Vagina (tissue), 2 donors: ENCODE data around the gene SDK2. TPM values are rescaled to one million over a fixed set of nuclear protein-coding genes. Genes with fewer than 3 reads are reported as not detected.

Experiments
- DNase-seq, 2 donors: peaks; one replicate each; pipeline ENCODE4 v3.0.0-alpha.2; 2017; ENCODE audit errors: extremely low spot score in 2 of 2
- H3K27ac ChIP-seq: fragments of 200-600 bp; sonication (generic); one replicate; pipeline ENCODE4 v1.5.1; 2019
- H3K27me3 ChIP-seq: fragments of 200-600 bp; sonication (generic); one replicate; pipeline ENCODE4 v1.5.1; 2019
- H3K36me3 ChIP-seq, 2 donors: fragments of 200-600 bp; sonication (generic); one replicate each; pipeline ENCODE4 v1.5.1; 2017 to 2019
- H3K4me1 ChIP-seq: fragments of 200-600 bp; sonication (generic); one replicate; pipeline ENCODE4 v1.5.1; 2019
- H3K4me3 ChIP-seq, 2 donors: fragments of 200-600 bp; sonication (generic); 1 replicate in 1 of 2; 2 replicates in 1 of 2; pipeline ENCODE4 v1.5.1; 2016 to 2019
- H3K9me3 ChIP-seq: fragments of 200-600 bp; sonication (generic); one replicate; pipeline ENCODE4 v1.5.1; 2019
- CTCF ChIP-seq, 3 experiments: fragments of 450-650 bp in 2 of 3; fragments of 200-600 bp in 1 of 3; sonication (generic) in 1 of 3; IDR thresholded peaks; one replicate each; pipeline ENCODE4 v1.5.1; 2017 to 2019; ENCODE audit warnings: antibody characterized with exemption in 3 of 3, mild to moderate bottlenecking in 2 of 3, moderate library complexity in 2 of 3
- POLR2A ChIP-seq, 2 donors: fragments of 450-650 bp; IDR thresholded peaks; one replicate each; pipeline ENCODE4 v1.6.1; 2017; ENCODE audit warnings: antibody characterized with exemption in 2 of 2, mild to moderate bottlenecking in 2 of 2, moderate library complexity in 2 of 2
- POLR2AphosphoS5 ChIP-seq, 2 donors: sonication (generic); formaldehyde crosslinking; IDR thresholded peaks; one replicate each; pipeline ENCODE4 v1.9.0; 2017; ENCODE audit warnings: antibody characterized with exemption in 2 of 2, mild to moderate bottlenecking in 2 of 2, low read depth in 1 of 2; ENCODE audit not compliant: insufficient read depth in 1 of 2
- intact Hi-C: fragments of 100-400 bp; cut with DNase I; formaldehyde crosslinking; loops from one replicate; pipeline ENCODE4 v1.15.1; 2023
- total RNA-seq: library from RNA; depleted of rRNA; stranded (reverse); fragments of >200 nt; gene quantifications from one replicate; pipeline ENCODE4 v1.2.3, GENCODE V29; 2016

The SDK2 gene
- total RNA-seq, 1 donor from 2014 or later = 1.7 TPM

DNA sequence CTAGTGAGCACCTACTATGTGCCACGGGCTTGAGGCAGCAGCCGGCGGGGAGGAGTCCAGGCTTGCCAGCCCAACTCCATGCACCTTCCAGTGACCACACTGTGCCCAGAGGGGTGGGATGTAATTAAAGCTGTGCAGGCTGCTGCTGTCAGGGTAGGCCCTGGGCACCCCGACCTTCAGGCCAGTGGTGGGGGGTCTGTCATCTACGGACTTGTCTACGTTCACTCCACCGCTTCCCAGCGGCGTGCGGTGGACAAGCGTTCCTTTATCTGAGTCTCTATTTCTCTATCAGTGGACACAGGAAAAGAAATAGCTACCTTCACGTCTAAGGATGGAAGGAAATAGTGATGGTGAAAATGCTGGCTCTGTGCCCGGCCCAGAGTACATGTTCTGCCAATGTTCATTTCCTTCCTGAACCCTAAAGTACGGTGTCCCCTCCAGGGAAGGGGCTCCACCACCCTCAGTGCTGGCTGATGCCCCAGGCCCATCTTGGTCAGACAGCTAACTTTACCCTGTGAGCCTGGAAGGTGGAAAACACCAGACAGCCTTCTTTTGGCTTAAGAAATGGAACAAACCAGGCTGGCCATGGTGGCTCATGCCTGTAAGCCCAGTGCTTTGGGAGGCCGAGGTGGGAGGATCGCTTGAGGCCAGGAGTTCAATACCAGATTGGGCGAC is 135.2 kb downstream of the SDK2 start:
- Histone ChIP-seq H3K27ac (no peak overlapping the region), H3K27me3 (no peaks in the 10 kb centered on the region), H3K4me1 (no peaks in the 10 kb centered on the region), H3K9me3 (no peaks in the 10 kb centered on the region), H3K4me3 (no peak overlapping the region), H3K36me3 (no peaks in the 10 kb centered on the region)
- no peak for DNase-seq
- TF ChIP-seq CTCF (IDR thresholded peaks at IDR 0.05) = no peak
- TF ChIP-seq POLR2A (IDR thresholded peaks at IDR 0.05) = no peak
- no peak for TF ChIP-seq POLR2AphosphoS5 (IDR thresholded peaks at IDR 0.05; ENCODE audit: insufficient read depth in 1 of 2, low read depth in 1 of 2)
- intact Hi-C loops = no loop called here

DNA sequence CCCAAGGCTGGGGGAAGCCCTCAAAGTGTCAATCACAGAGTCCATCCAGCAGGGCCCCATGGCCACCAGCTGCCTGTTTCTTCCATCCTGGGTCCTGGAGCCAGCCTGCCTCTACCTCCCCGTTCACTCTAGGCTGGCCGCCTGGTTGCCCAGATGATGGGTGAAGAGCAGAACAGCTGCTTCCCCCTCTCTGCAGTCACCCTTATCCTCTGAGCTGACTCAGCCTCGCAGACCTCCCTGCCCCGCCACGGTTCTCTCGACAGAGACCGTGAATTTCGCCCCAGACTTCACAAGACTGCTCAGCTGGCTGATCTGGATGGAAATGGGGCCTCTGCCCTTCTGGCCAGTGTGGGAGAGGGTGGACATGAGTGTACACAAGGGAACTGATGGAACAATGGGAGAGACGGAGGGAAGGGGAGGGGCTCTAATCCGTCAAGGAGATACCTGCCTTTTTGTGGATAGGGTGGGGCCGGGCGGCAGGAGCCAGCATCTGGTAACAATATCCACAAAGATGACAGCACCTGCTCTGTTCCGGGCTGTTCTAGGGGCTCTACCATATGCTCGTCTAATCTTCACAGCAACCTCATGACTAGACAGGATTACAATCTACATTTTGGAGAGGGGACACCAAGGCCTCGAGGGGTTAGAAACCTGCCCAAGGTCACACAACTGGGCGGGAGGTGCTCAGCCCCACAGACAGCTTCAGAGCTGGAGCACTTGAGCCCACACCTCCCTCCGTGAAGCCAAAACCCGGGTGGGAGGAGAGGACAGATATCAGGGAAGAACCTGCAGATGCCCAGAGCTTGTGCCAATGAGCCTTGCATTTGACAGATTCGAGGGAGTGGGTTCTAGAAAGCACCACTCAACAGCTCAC is 136.0 kb downstream of the SDK2 start:
- no peaks in the 10 kb centered on the region for H3K4me1 ChIP-seq
- intact Hi-C loops = no loop called here
- no peak for TF ChIP-seq POLR2A (IDR thresholded peaks at IDR 0.05)
- no peak for TF ChIP-seq POLR2AphosphoS5 (IDR thresholded peaks at IDR 0.05; ENCODE audit: insufficient read depth in 1 of 2, low read depth in 1 of 2)
- no peak for TF ChIP-seq CTCF (IDR thresholded peaks at IDR 0.05)
- H3K27me3 ChIP-seq = no peaks in the 10 kb centered on the region
- DNase-seq = no peak
- no peak overlapping the region for H3K27ac ChIP-seq
- H3K9me3 ChIP-seq = no peaks in the 10 kb centered on the region
- H3K4me3 ChIP-seq = no peak overlapping the region
- no peaks in the 10 kb centered on the region for H3K36me3 ChIP-seq

DNA sequence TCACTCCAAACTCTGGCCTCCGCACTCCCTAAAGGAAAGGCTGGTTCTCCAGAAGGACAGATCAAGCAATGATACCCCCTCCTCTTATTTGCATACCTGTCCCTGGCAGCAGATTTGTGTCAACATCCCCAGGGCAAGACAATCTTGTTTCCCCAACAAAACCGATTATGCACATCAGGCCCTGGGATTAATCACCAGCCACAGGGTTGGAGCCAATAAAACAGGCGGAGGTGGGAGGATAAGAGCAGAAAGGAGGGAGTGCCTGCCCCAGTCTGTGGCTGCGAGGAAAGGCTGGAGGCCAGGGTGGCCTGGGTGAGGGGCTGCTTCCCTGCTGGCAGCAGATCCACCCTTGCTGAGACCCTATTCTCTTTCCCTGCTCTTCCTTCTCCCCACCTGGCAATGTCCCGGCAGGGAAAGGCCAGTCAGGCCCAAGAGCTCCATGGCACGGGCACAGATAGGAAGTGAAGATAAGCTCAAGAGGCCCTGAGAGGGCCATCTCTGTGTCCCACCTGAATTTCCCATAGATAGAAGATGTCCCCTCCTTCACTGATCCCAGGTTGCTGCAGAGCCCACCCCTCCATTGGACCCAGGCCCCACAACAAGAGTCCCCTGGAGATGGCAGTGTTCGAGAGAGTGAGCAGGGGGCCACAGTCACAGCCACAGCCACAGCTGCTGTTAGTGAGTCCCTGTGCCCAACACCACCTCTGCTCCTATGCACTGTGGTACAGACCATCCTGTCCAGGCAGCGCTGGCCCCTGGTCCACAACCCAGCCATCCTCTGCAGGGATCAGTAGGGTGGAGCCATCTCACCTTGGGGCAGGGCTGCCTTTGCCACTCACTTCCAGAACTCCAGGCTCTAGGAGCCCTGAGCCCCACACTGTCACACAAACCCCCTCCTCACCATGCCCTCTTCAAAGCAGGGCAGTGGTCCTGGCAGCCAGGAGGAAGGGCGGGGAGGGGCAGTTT is 137.5 kb downstream of the SDK2 start:
- no peak overlapping the region for H3K27ac ChIP-seq
- TF ChIP-seq CTCF (IDR thresholded peaks at IDR 0.05) (no peak), POLR2A (IDR thresholded peaks at IDR 0.05) (no peak), POLR2AphosphoS5 (IDR thresholded peaks at IDR 0.05; ENCODE audit: insufficient read depth in 1 of 2, low read depth in 1 of 2) (no peak)
- no peak for DNase-seq
- H3K4me1 ChIP-seq = no peaks in the 10 kb centered on the region
- intact Hi-C loops = no loop called here
- no peaks in the 10 kb centered on the region for H3K27me3 ChIP-seq
- no peaks in the 10 kb centered on the region for H3K9me3 ChIP-seq
- H3K4me3 ChIP-seq = no peak overlapping the region
- no peaks in the 10 kb centered on the region for H3K36me3 ChIP-seq

- Histone ChIP-seq H3K27ac (no peak overlapping the region), H3K9me3 (no peaks in the 10 kb centered on the region), H3K4me1 (no peaks in the 10 kb centered on the region), H3K27me3 (no peaks in the 10 kb centered on the region), H3K36me3 (no peaks in the 10 kb centered on the region), H3K4me3 (no peak overlapping the region)
- intact Hi-C loops = no loop called here
- TF ChIP-seq POLR2AphosphoS5 (IDR thresholded peaks at IDR 0.05; ENCODE audit: insufficient read depth in 1 of 2, low read depth in 1 of 2) (no peak), CTCF (IDR thresholded peaks at IDR 0.05) (no peak), POLR2A (IDR thresholded peaks at IDR 0.05) (no peak)
- no peak for DNase-seq
These were observed 140.7 kb downstream of the SDK2 start for GRCh38 chr17:73503560-73503959.
